ENCODE measurements around the gene GNG2. TPM values are rescaled to one million over a fixed set of nuclear protein-coding genes. Genes with fewer than 3 reads are reported as not detected.

GNG2 gene
- total RNA-seq, 1 experiment from 2014 or later = 7.0 TPM

DNA sequence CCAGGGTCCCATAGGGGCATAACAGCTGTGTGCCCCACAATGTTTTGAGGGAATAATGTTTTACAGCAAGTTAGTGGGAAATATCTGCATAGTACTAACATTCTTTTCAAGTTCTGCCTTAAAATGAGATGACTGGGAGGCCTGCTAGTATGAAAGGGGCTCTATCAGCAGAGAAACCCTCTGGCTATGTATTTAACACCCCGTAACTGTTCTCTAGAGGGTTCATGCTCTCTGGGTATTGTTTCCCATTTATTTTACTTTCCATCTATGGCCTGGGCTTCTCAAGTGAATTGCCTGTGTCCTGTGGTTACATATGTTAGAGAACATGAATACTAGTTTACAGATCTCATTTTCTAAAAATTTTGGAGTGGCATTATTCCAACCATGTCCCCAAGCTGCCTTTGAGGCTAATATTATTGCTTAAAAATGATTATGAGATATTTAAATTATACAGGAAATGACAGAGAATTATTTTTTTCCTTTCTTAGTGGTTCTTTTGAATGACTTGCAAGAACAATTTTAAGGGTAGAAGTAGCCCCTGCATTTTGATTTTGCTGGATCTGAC, 37.5 kb downstream of the GNG2 start:
- Histone ChIP-seq H3K14ac (ENCODE audit: insufficient read depth, low read length) (no peak overlapping the region), H3K23ac (ENCODE audit: insufficient read length, low read depth, low read length) (no peak overlapping the region), H3K4ac (ENCODE audit: low read depth, low read length) (no peak overlapping the region), H3K4me2 (ENCODE audit: insufficient read depth, insufficient read length, low read length) (no peak overlapping the region), H2BK5ac (ENCODE audit: insufficient read length, low read length) (no peak overlapping the region), H3K27ac (ENCODE audit: insufficient read length, low read depth, low read length) (no peak overlapping the region), H2AFZ (ENCODE audit: low read length) (no peak overlapping the region), H3K9me3 (ENCODE audit: control insufficient read depth, low read depth, low read length) (no peaks in the 10 kb centered on the region), H3K79me1 (ENCODE audit: insufficient read depth, low read depth, low read length, poor library complexity, severe bottlenecking) (no peaks in the 10 kb centered on the region), H2BK12ac (ENCODE audit: insufficient read length, low read depth, low read length) (no peak overlapping the region), H4K20me1 (ENCODE audit: control insufficient read depth, insufficient read depth, insufficient read length) (no peaks in the 10 kb centered on the region), H3T11ph (ENCODE audit: low read length) (no peak overlapping the region), H2BK120ac (ENCODE audit: low read depth, low read length, poor library complexity, severe bottlenecking) (no peak overlapping the region), H4K8ac (replicated peaks; ENCODE audit: insufficient read length, low read depth, low read length) (no peak overlapping the region), H3K56ac (ENCODE audit: insufficient read length, low read depth, low read length) (no peak overlapping the region), H2BK15ac (ENCODE audit: low read depth, low read length) (no peak overlapping the region), H3K4me1 (ENCODE audit: insufficient read depth, low read length) (no peaks in the 10 kb centered on the region), H3K79me2 (ENCODE audit: insufficient read depth, low read length) (no peaks in the 10 kb centered on the region), H2BK20ac (ENCODE audit: low read depth, low read length, poor library complexity, severe bottlenecking) (no peak overlapping the region), H3K18ac (ENCODE audit: insufficient read length, low read depth, low read length) (no peak overlapping the region), H3K23me2 (ENCODE audit: insufficient read length, low read depth, low read length, poor library complexity, severe bottlenecking) (no peaks in the 10 kb centered on the region), H2AK5ac (ENCODE audit: insufficient read length, low read length) (no peak overlapping the region), H3K9ac (ENCODE audit: extremely low read depth, insufficient read length, low read length) (no peak overlapping the region), H4K5ac (ENCODE audit: insufficient read length, low read depth, low read length) (no peak overlapping the region), H4K91ac (ENCODE audit: insufficient read length, low read depth, low read length) (no peak overlapping the region), H3K27me3 (ENCODE audit: insufficient read depth, low read length) (no peaks in the 10 kb centered on the region)
- DNase-seq = no peak
- WGBS (ENCODE audit: extremely low coverage, insufficient read length, low lambda C conversion rate) = no CpG with 5 or more reads among the region's 1 CpG
- Mint-ChIP-seq H3K27ac (no peak overlapping the region; a peak in 1 of 7 replicates), H3K9me3 (no peaks in the 10 kb centered on the region), H3K4me3 (no peak overlapping the region), H3K27me3 (ENCODE audit: low read depth) (no peaks in the 10 kb centered on the region), H3K4me1 (no peaks in the 10 kb centered on the region), H3K36me3 (ENCODE audit: insufficient read depth in 1 of 3, low read depth in 3 of 3) (no peaks in the 10 kb centered on the region; a peak in 1 of 7 replicates)
- TF ChIP-seq, protein P1, sequence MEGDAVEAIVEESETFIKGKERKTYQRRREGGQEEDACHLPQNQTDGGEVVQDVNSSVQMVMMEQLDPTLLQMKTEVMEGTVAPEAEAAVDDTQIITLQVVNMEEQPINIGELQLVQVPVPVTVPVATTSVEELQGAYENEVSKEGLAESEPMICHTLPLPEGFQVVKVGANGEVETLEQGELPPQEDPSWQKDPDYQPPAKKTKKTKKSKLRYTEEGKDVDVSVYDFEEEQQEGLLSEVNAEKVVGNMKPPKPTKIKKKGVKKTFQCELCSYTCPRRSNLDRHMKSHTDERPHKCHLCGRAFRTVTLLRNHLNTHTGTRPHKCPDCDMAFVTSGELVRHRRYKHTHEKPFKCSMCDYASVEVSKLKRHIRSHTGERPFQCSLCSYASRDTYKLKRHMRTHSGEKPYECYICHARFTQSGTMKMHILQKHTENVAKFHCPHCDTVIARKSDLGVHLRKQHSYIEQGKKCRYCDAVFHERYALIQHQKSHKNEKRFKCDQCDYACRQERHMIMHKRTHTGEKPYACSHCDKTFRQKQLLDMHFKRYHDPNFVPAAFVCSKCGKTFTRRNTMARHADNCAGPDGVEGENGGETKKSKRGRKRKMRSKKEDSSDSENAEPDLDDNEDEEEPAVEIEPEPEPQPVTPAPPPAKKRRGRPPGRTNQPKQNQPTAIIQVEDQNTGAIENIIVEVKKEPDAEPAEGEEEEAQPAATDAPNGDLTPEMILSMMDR (conservative IDR thresholded peaks at IDR 0.05) = no peak
